OCI-LY3 (cell line): ENCODE measurements around the gene IL17RA.

Source experiments
- H2AFZ ChIP-seq: fragments of 200-600, 300-600 bp; shearing (Covaris generic); 2 replicates; pipeline ENCODE4 v1.6.0; 2014; ENCODE audit warnings: antibody characterized with exemption, low read depth, low read length
- H3K27ac ChIP-seq: fragments of 200-600, 300-600 bp; sonication (generic); 2 replicates; pipeline ENCODE4 v1.5.1; 2014; ENCODE audit warnings: mild to moderate bottlenecking, low read length, moderate library complexity, mixed read lengths
- H3K27me3 ChIP-seq: fragments of 200-600, 300-600 bp; sonication (generic); 2 replicates; pipeline ENCODE4 v1.6.1; 2014; ENCODE audit warnings: low read depth, low read length, mixed read lengths
- H3K36me3 ChIP-seq: fragments of 200-600, 300-600 bp; sonication (generic); replicated peaks from 2 replicates; pipeline ENCODE3; 2014; ENCODE audit warnings: low read depth, low read length, mixed read lengths
- H3K4me1 ChIP-seq: fragments of 300-600, 200-600 bp; sonication (generic); 2 replicates; pipeline ENCODE4 v1.6.1; 2014; ENCODE audit warnings: low read length, mixed read lengths
- H3K4me2 ChIP-seq: fragments of 200-600, 300-600 bp; sonication (generic); 2 replicates; pipeline ENCODE4 v1.6.1; 2014; ENCODE audit warnings: low read length, mixed read lengths
- H3K4me3 ChIP-seq: fragments of 300-600, 200-600 bp; sonication (generic); 2 replicates; pipeline ENCODE4 v1.5.1; 2014; ENCODE audit warnings: antibody characterized with exemption, mild to moderate bottlenecking, low read length, moderate library complexity
- H3K79me2 ChIP-seq: fragments of 300-600, 200-600 bp; shearing (Covaris generic); 2 replicates; pipeline ENCODE4 v1.6.1; 2014; ENCODE audit warnings: mild to moderate bottlenecking, low read length, mixed read lengths
- H3K9ac ChIP-seq: fragments of 300-600, 200-600 bp; shearing (Covaris generic); 2 replicates; pipeline ENCODE4 v1.6.0; 2014; ENCODE audit warnings: mild to moderate bottlenecking, low read length, moderate library complexity
- H3K9me3 ChIP-seq: fragments of 200-600, 300-600 bp; shearing (Covaris generic); 2 replicates; pipeline ENCODE4 v1.6.1; 2014; ENCODE audit warnings: low read length, mixed read lengths; ENCODE audit not compliant: insufficient read depth
- H4K20me1 ChIP-seq: fragments of 200-600, 300-600 bp; sonication (generic); 2 replicates; pipeline ENCODE4 v1.6.1; 2016; ENCODE audit warnings: low read length, mixed read lengths; ENCODE audit not compliant: insufficient read depth
- EZH2phosphoT487 ChIP-seq: fragments of 200-600 bp; shearing (Covaris generic); IDR thresholded peaks from 2 replicates; pipeline ENCODE4 v1.6.1; 2018; ENCODE audit warnings: antibody characterized with exemption, mixed run types, low read depth
- TF ChIP-seq, protein P1 (sequence below): fragments of 200-600, 300-600 bp; sonication (generic); IDR thresholded peaks from 2 replicates; pipeline ENCODE4 v1.5.1; 2014; ENCODE audit warnings: antibody characterized with exemption, low read length, low read depth

Gene IL17RA

DNA sequence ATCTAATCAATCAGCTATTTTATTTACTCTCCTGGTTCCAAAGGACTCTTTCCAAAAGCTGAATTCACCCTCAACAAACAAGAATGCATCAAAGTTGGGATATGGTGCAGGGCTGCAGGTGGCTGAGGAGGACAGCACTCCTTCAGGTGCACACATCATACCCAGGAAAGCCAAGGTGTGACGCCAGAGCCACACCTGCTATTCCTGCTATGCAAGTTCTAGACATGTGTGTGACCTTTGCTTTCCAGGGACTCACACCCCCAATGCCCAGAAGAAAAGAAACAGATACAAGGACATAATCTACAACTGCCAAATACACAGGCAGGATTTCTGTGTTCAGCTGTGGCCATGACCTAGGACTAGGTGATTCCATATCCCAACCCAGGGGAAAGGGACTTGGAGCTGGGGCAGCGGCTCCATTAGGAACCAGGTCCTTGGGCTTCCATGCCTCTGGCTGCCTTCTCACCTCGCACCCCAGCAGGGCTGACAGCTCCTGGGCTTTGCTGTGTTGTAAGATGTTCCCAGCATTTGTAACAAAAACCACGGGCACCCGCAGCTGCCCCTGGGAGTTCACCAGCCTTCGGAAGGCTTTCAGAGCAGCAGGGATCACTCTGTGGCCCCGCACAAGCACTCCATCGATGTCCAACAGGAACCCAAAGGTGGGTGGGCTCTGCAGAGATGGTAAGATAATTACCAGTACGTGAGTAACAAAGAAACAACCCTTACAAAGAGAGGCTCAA, 64.4 kb downstream of the IL17RA start:
- no peak overlapping the region for H3K27ac ChIP-seq
- H3K9me3 ChIP-seq = no peaks in the 10 kb centered on the region
- peaks cover 30% of the 10 kb centered on the region for H3K36me3 ChIP-seq
- H3K4me3 ChIP-seq = no peak overlapping the region
- H3K79me2 ChIP-seq = peaks cover 86% of the 10 kb centered on the region
- H2AFZ ChIP-seq = no peak overlapping the region
- no peak overlapping the region for H3K9ac ChIP-seq
- no peaks in the 10 kb centered on the region for H3K27me3 ChIP-seq
- no peaks in the 10 kb centered on the region for H3K4me1 ChIP-seq
- H3K4me2 ChIP-seq = no peak overlapping the region
- TF ChIP-seq, protein P1, sequence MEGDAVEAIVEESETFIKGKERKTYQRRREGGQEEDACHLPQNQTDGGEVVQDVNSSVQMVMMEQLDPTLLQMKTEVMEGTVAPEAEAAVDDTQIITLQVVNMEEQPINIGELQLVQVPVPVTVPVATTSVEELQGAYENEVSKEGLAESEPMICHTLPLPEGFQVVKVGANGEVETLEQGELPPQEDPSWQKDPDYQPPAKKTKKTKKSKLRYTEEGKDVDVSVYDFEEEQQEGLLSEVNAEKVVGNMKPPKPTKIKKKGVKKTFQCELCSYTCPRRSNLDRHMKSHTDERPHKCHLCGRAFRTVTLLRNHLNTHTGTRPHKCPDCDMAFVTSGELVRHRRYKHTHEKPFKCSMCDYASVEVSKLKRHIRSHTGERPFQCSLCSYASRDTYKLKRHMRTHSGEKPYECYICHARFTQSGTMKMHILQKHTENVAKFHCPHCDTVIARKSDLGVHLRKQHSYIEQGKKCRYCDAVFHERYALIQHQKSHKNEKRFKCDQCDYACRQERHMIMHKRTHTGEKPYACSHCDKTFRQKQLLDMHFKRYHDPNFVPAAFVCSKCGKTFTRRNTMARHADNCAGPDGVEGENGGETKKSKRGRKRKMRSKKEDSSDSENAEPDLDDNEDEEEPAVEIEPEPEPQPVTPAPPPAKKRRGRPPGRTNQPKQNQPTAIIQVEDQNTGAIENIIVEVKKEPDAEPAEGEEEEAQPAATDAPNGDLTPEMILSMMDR = no peak
- no peak for TF ChIP-seq EZH2phosphoT487
- peaks cover 64% of the 10 kb centered on the region for H4K20me1 ChIP-seq

DNA sequence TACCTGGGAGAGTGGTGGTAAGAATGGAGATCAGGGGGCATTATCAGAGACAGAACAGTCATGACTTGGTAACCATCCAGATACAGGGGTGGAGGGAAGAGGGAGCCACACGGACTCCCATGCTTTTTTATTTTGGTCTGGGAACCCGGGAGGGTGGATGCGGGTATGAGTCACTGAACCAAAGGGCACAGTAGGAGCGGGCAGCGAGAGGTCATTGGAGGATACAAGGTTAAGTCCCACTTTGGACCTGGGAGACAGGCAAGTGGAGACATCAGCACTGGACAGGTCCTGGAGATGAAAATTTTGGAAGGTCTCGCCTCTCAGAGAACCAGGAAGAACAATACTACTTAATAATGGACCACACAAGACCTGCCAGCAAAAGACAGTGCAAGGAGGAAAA, 67.5 kb downstream of the IL17RA start:
- no peak for TF ChIP-seq EZH2phosphoT487
- TF ChIP-seq, protein P1 = no peak
- H3K27me3 ChIP-seq = no peaks in the 10 kb centered on the region
- peaks cover 30% of the 10 kb centered on the region for H3K36me3 ChIP-seq
- H2AFZ ChIP-seq = no peak overlapping the region
- no peaks in the 10 kb centered on the region for H3K9me3 ChIP-seq
- no peak overlapping the region for H3K9ac ChIP-seq
- no peak overlapping the region for H3K4me2 ChIP-seq
- H4K20me1 ChIP-seq = peaks cover 69% of the 10 kb centered on the region
- H3K27ac ChIP-seq = no peak overlapping the region
- peaks cover 100% of the 10 kb centered on the region for H3K79me2 ChIP-seq
- peaks cover 9% of the 10 kb centered on the region for H3K4me1 ChIP-seq
- no peak overlapping the region for H3K4me3 ChIP-seq

DNA sequence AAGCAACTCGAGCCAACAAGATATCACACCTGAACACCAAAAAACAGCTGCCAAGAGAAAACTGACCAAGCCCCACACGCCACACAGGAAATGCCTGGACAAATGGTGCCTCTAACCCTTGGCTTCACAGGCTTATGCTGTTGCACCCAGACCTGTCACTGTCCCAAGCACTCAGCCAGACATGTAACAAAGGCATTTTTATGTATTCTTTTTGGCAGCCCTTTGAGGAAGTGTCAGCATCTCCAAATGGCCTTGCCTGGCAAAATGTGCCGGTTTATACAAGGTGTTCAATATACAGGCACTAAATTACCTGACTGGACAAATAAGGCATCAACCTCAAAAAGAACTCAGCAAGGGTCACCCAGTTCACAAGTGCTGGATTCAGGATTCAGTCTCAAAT, 68.2 kb downstream of the IL17RA start:
- H3K9ac ChIP-seq = no peak overlapping the region
- peaks cover 100% of the 10 kb centered on the region for H3K79me2 ChIP-seq
- no peak overlapping the region for H3K27ac ChIP-seq
- no peak for TF ChIP-seq EZH2phosphoT487
- TF ChIP-seq, protein P1 = no peak
- peaks cover 31% of the 10 kb centered on the region for H3K36me3 ChIP-seq
- H3K4me1 ChIP-seq = peaks cover 15% of the 10 kb centered on the region
- no peaks in the 10 kb centered on the region for H3K27me3 ChIP-seq
- no peaks in the 10 kb centered on the region for H3K9me3 ChIP-seq
- no peak overlapping the region for H3K4me2 ChIP-seq
- no peak overlapping the region for H2AFZ ChIP-seq
- peaks cover 71% of the 10 kb centered on the region for H4K20me1 ChIP-seq
- H3K4me3 ChIP-seq = no peak overlapping the region

DNA sequence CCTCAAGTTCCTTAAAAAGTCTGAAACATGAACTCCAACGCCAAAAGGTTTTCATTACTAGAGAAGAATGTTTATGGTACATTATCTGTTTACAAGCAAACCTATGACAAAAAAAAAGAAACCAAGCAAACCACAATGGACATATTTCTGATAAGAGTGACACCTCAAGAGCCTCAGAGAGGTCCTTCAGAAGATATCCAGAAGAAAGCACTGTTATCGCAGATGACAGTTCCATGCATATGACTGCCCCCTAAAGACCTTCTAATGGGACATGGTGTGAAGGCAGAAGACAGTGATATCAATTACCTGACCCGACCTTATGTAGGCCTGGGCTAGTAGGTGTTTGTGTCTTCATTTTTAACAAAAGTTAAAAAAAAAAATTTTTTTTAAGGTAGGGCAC, 71.1 kb downstream of the IL17RA start:
- Histone ChIP-seq H3K4me1 (peaks cover 25% of the 10 kb centered on the region), H3K4me3 (no peak overlapping the region), H3K36me3 (peaks cover 14% of the 10 kb centered on the region), H3K79me2 (peaks cover 81% of the 10 kb centered on the region), H2AFZ (no peak overlapping the region), H3K4me2 (peak overlapping the region; percentile 22), H3K27ac (no peak overlapping the region), H4K20me1 (peaks cover 48% of the 10 kb centered on the region), H3K27me3 (no peaks in the 10 kb centered on the region), H3K9ac (no peak overlapping the region), H3K9me3 (no peaks in the 10 kb centered on the region)
- no peak for TF ChIP-seq EZH2phosphoT487
- TF ChIP-seq, protein P1 = no peak
